Neural progenitor cell (in vitro differentiated cells): ENCODE measurements around the gene UCP1. TPM values are rescaled to one million over a fixed set of nuclear protein-coding genes. Genes with fewer than 3 reads are reported as not detected.
A peak's percentile ranks its signal among the peaks of the same experiment; 100 is the strongest.

Experiments
- DNase-seq: peaks from one replicate; pipeline ENCODE4 v3.0.0-alpha.2; 2016; ENCODE audit warnings: low spot score
- H2AFZ ChIP-seq: fragments of 200-600 bp; sonication (generic); replicated peaks from 2 replicates; pipeline ENCODE4 v1.6.1; 2016; ENCODE audit warnings: antibody characterized with exemption
- H3F3A ChIP-seq: fragments of 200-600 bp; sonication (generic); 2 replicates; pipeline ENCODE4 v1.6.1; 2016; ENCODE audit warnings: antibody characterized with exemption, low read depth
- H3K27ac ChIP-seq: fragments of 200-600 bp; sonication (generic); 2 replicates; pipeline ENCODE4 v1.5.1; 2016; ENCODE audit warnings: mild to moderate bottlenecking
- H3K27me3 ChIP-seq: fragments of 200-600 bp; sonication (generic); 2 replicates; pipeline ENCODE4 v1.6.1; 2016; ENCODE audit warnings: mild to moderate bottlenecking, moderate library complexity
- H3K36me3 ChIP-seq: fragments of 200-600 bp; sonication (generic); 2 replicates; pipeline ENCODE4 v1.5.1; 2016
- H3K4me1 ChIP-seq: fragments of 200-600 bp; sonication (generic); 2 replicates; pipeline ENCODE4 v1.6.1; 2016; ENCODE audit warnings: mixed run types
- H3K4me2 ChIP-seq: fragments of 200-600 bp; sonication (generic); 2 replicates; pipeline ENCODE4 v1.6.1; 2016
- H3K4me3 ChIP-seq: fragments of 200-600 bp; sonication (generic); 2 replicates; pipeline ENCODE4 v1.5.1; 2016
- H3K79me2 ChIP-seq: fragments of 200-600 bp; sonication (generic); 2 replicates; pipeline ENCODE4 v1.6.1; 2016; ENCODE audit warnings: low read depth
- H3K9ac ChIP-seq: fragments of 200-600 bp; sonication (generic); 2 replicates; pipeline ENCODE4 v1.6.1; 2016
- H3K9me3 ChIP-seq: fragments of 200-600 bp; sonication (generic); 2 replicates; pipeline ENCODE4 v1.5.1; 2016; ENCODE audit warnings: low read depth
- H4K20me1 ChIP-seq: fragments of 200-600 bp; sonication (generic); 2 replicates; pipeline ENCODE4 v1.6.1; 2016; ENCODE audit warnings: low read depth
- H3K27ac Mint-ChIP-seq: 3 replicates; pipeline ENCODE4 v1.8.0; 2021; ENCODE audit warnings: mixed read lengths
- H3K27me3 Mint-ChIP-seq: 2 replicates; pipeline ENCODE4 v1.8.0; 2022; ENCODE audit warnings: low read depth, mild to moderate bottlenecking, inconsistent platforms, moderate library complexity, mixed read lengths; ENCODE audit not compliant: insufficient read depth
- H3K36me3 Mint-ChIP-seq: 3 replicates; pipeline ENCODE4 v1.8.0; 2021; ENCODE audit warnings: mixed read lengths
- H3K4me1 Mint-ChIP-seq: 3 replicates; pipeline ENCODE4 v1.8.0; 2021; ENCODE audit warnings: mixed read lengths
- H3K4me3 Mint-ChIP-seq: 3 replicates; pipeline ENCODE4 v1.8.0; 2021; ENCODE audit warnings: mild to moderate bottlenecking, moderate library complexity, mixed read lengths
- H3K9me3 Mint-ChIP-seq: 3 replicates; pipeline ENCODE4 v1.8.0; 2020; ENCODE audit warnings: mixed read lengths
- EZH2 ChIP-seq: fragments of 200-600 bp; sonication (generic); IDR thresholded peaks from 2 replicates; pipeline ENCODE4 v1.6.1; 2017; ENCODE audit warnings: antibody characterized with exemption, mild to moderate bottlenecking, moderate library complexity
- EZH2phosphoT487 ChIP-seq: fragments of 200-600 bp; sonication (generic); IDR thresholded peaks from 2 replicates; pipeline ENCODE4 v1.6.1; 2017; ENCODE audit warnings: antibody characterized with exemption
- total RNA-seq: library from RNA; depleted of rRNA; stranded (reverse); fragments of >200 nt; gene quantifications from 2 replicates; pipeline ENCODE4 v1.2.3, GENCODE V29; 2015; ENCODE audit warnings: low replicate concordance
- TF ChIP-seq, protein P1 (sequence below): fragments of 200-600 bp; sonication (generic); IDR thresholded peaks from 2 replicates; pipeline ENCODE4 v1.5.1; 2017; ENCODE audit warnings: antibody characterized with exemption, mild to moderate bottlenecking

Gene UCP1
- total RNA-seq, 1 donor from 2014 or later, result 0.28 TPM

DNA sequence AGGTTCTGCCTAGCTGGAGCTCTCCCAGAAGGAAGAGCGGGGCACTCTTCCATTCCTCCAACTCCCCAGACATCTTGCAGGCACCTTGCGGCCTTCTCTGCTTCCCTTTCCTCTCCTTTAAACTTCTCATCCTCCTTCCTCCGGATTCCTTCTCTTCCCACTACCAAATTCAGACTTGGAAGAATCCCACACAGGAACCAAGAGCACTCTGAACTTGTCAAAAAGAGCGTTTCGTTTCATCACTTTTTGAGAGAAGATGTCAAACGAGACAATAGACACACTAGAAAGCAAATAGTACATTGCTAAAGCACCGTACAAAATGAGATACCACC is 512 bp upstream of the UCP1 start:
- peak overlapping the region; percentile 84 for H3K27ac Mint-ChIP-seq
- no peaks in the 10 kb centered on the region for H3K36me3 Mint-ChIP-seq
- Histone ChIP-seq H3K79me2 (no peaks in the 10 kb centered on the region), H3K9me3 (no peaks in the 10 kb centered on the region), H3K4me2 (peak overlapping the region; percentile 96), H3K9ac (no peak overlapping the region), H3F3A (peaks cover 12% of the 10 kb centered on the region), H4K20me1 (peaks cover 14% of the 10 kb centered on the region), H3K4me1 (peaks cover 11% of the 10 kb centered on the region), H3K27ac (no peak overlapping the region), H3K4me3 (peak overlapping the region; percentile 50), H3K36me3 (no peaks in the 10 kb centered on the region), H3K27me3 (peaks cover 85% of the 10 kb centered on the region), H2AFZ (peak overlapping the region; percentile 91)
- H3K9me3 Mint-ChIP-seq, result peaks cover 10% of the 10 kb centered on the region
- peak overlapping the region; percentile 85 for H3K4me3 Mint-ChIP-seq
- DNase-seq, result no peak
- peaks cover 15% of the 10 kb centered on the region for H3K4me1 Mint-ChIP-seq
- TF ChIP-seq EZH2 (peak; percentile 58), EZH2phosphoT487 (peak; percentile 56)
- TF ChIP-seq, protein P1, sequence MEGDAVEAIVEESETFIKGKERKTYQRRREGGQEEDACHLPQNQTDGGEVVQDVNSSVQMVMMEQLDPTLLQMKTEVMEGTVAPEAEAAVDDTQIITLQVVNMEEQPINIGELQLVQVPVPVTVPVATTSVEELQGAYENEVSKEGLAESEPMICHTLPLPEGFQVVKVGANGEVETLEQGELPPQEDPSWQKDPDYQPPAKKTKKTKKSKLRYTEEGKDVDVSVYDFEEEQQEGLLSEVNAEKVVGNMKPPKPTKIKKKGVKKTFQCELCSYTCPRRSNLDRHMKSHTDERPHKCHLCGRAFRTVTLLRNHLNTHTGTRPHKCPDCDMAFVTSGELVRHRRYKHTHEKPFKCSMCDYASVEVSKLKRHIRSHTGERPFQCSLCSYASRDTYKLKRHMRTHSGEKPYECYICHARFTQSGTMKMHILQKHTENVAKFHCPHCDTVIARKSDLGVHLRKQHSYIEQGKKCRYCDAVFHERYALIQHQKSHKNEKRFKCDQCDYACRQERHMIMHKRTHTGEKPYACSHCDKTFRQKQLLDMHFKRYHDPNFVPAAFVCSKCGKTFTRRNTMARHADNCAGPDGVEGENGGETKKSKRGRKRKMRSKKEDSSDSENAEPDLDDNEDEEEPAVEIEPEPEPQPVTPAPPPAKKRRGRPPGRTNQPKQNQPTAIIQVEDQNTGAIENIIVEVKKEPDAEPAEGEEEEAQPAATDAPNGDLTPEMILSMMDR, result no peak
- H3K27me3 Mint-ChIP-seq, result peaks cover 41% of the 10 kb centered on the region

DNA sequence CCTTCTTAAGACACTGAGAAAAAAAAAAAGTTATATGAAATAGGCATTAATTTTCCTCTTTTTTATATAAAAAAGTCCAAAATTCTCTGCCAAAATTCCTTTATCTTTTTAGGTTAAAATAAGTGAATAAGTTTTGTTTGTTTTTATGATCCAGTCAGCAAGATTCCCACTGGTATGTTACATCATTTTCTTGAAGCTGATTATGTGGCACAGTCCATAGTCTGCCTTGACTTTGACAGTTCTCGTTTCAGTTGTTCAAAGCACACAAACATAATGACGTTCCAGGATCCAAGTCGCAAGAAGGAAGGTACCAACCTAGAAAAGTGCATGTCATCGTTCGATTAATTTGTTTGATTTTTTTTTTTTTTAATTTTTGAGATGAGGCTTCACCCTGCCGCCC is 9.1 kb downstream of the UCP1 start:
- Histone ChIP-seq H3K9me3 (no peaks in the 10 kb centered on the region), H3K4me1 (peaks cover 4% of the 10 kb centered on the region), H3K4me3 (no peak overlapping the region), H3K4me2 (no peak overlapping the region), H4K20me1 (peaks cover 2% of the 10 kb centered on the region), H2AFZ (no peak overlapping the region), H3K36me3 (no peaks in the 10 kb centered on the region), H3K79me2 (no peaks in the 10 kb centered on the region), H3K27me3 (peaks cover 10% of the 10 kb centered on the region), H3F3A (no peaks in the 10 kb centered on the region), H3K27ac (no peak overlapping the region), H3K9ac (no peak overlapping the region)
- H3K36me3 Mint-ChIP-seq, result no peaks in the 10 kb centered on the region
- DNase-seq, result no peak
- H3K4me3 Mint-ChIP-seq, result no peak overlapping the region
- no peak overlapping the region for H3K27ac Mint-ChIP-seq
- no peaks in the 10 kb centered on the region for H3K27me3 Mint-ChIP-seq
- peaks cover 3% of the 10 kb centered on the region for H3K4me1 Mint-ChIP-seq
- TF ChIP-seq EZH2, result no peak
- TF ChIP-seq EZH2phosphoT487, result no peak
- TF ChIP-seq, protein P1, result no peak
- H3K9me3 Mint-ChIP-seq, result no peaks in the 10 kb centered on the region

DNA sequence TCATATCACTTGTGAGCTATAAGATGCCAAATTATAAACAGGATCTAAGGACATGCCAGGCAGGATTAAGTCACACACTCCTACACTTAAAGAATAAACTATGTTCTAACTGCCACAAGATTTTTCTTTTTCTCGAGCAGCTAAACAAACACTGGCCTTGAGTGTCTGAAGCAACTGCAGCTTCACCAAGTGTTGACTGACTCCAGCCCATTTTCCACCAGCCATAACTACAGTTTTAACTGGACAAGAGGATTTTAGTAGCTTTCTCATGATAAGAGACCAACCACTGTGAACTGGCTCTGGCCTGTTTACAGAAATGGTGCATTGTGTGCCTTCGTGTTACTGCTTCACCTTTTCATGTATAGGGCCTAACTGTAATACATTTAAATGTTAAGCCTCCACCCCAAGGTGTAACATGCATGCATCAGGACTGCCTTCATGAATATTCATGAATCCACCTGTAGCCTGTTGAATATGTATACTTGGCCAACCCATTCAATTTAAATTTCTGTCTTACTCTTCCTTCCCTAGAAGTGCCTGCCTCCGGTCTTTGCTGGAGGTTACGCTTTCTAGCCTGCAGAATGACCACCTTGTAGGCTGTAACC is 10.8 kb downstream of the UCP1 start:
- Histone ChIP-seq H3F3A (no peaks in the 10 kb centered on the region), H4K20me1 (peaks cover 2% of the 10 kb centered on the region), H3K27ac (no peak overlapping the region), H2AFZ (no peak overlapping the region), H3K4me3 (no peak overlapping the region), H3K27me3 (no peaks in the 10 kb centered on the region), H3K4me1 (peaks cover 4% of the 10 kb centered on the region), H3K36me3 (no peaks in the 10 kb centered on the region), H3K79me2 (no peaks in the 10 kb centered on the region), H3K9ac (no peak overlapping the region), H3K4me2 (no peak overlapping the region), H3K9me3 (no peaks in the 10 kb centered on the region)
- H3K9me3 Mint-ChIP-seq, result no peaks in the 10 kb centered on the region
- H3K27ac Mint-ChIP-seq, result no peak overlapping the region
- no peak overlapping the region for H3K4me3 Mint-ChIP-seq
- H3K36me3 Mint-ChIP-seq, result peaks cover 1% of the 10 kb centered on the region
- H3K27me3 Mint-ChIP-seq, result no peaks in the 10 kb centered on the region
- H3K4me1 Mint-ChIP-seq, result peaks cover 3% of the 10 kb centered on the region
- no peak for DNase-seq
- no peak for TF ChIP-seq EZH2
- TF ChIP-seq EZH2phosphoT487, result no peak
- TF ChIP-seq, protein P1, result no peak
